HG03135 (cell line): Measurements from ENCODE around the gene TAGAP.
"Not testable (repeated sequence)": the region's sequence is repeated elsewhere in the genome, so short reads cannot be mapped to it uniquely, and the experiment has no call there.

ENCODE experiments used
- ATAC-seq: cut with Tn5 transposase; IDR thresholded peaks from one replicate; pipeline ENCODE4 v1.9.1; 2021; ENCODE audit warnings: mild to moderate bottlenecking, moderate library complexity; ENCODE audit not compliant: unreplicated experiment

Gene TAGAP

DNA sequence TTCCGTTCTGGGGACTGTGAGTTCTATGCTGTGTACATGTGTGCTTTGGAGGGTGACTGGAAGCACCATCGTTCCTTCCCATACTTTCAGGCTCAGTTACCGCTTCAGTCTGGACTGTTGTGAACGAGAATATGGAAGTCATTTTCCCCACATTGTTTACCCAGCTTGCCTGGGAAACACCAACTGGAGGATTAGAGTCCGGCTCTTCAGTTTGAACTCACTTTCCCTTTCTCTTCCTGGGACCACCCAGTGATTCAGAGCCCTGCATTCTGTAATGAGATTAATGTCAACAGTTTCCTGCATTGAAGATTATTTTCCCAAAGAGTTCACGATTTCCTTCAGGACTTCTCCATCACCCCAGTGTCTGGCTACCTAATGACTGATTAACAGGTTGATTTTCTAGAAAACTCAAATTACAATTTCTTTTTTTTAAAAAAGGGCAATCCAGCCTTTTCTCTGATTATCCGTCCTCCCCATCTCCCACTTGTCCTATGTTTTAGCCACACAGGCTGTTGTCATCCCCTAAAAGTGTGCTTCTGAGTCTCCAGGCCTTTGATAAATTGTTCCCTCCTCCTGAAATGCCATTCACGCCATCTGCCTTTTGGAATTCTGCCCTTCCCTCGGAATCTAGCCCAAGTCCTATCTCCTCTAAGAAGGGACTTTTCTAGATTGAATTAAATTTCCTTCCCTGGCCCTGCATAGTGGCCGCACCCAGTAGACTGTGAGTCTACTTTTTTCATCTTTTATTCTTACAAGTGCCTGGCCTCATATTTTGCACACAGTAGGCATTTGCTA lies 3.3 kb upstream of the TAGAP start:
- ATAC-seq, result no peak

DNA sequence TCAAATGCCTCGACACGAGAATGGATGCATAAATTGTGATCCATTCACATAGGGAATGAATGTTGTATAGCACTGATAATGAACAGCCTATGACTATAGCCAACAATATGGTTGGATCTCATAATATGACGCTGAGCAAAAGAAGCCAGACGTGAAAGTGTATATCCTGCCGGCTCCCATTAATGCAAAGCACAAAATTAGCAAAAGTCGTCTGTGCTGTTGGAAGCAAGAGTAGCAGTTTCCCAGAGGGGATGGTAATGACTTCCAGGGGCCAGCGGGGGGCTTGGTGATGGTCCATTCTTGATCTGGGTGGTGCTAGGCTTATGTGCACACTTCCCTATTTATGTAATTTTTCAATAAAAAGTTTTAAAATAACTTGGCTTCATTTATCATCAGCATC lies 1.0 kb upstream of the TAGAP start:
- no peak for ATAC-seq

DNA sequence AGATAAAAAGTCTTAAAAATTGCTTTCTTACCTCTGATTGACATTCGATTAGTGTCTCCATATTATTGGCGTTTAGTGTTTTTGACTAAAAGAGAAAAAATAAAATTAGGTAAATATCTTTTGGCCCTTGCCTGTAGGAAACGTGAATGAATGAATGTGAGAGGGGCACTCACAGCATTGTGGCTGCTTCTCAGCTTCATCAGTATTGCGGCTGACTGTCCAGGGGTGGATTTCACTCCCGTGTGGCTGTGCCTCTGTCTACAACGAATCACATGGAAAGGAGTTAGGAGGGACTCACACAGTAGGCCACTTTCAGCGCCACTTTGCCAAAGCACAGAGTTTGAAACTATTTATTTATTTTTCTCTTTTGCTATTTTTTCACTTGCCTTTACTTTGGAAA lies 844 bp downstream of the TAGAP start:
- ATAC-seq, result no peak

DNA sequence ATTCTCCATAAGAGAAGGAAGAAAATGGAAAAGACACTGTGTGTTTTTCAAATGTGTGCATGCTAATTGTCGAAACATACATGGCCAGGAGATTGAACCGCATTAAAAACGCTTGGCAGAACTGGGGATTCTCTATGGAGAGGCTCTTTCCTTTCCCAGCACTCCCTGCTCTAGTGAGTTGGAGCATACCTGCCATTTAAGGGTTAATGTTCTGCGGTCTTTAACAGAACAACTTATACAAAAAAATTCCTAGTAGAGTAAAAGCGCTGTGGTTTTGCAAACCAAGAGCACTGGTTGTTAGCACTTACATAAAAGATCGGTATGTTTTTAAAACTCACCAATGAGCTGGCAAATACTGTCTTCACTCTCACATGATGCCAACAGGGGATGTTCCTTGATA lies 1.5 kb downstream of the TAGAP start:
- no peak for ATAC-seq

DNA sequence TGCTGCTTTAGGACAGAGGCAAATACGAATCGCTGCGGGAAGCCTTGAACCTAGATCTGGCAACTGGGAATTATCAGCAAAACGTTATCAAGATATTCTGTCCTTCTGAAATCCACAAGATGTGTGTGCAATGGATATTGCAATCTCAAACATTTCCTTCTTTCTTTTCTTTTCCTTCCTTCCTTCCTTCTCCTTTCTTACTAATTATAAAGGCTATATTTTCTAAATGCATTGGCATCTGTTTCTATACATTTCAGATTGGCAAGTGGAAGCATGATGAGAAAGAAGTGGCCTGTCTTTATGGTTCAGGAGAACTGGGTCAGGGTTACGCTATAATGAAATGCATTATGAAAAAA lies 2.0 kb downstream of the TAGAP start:
- no peak for ATAC-seq

DNA sequence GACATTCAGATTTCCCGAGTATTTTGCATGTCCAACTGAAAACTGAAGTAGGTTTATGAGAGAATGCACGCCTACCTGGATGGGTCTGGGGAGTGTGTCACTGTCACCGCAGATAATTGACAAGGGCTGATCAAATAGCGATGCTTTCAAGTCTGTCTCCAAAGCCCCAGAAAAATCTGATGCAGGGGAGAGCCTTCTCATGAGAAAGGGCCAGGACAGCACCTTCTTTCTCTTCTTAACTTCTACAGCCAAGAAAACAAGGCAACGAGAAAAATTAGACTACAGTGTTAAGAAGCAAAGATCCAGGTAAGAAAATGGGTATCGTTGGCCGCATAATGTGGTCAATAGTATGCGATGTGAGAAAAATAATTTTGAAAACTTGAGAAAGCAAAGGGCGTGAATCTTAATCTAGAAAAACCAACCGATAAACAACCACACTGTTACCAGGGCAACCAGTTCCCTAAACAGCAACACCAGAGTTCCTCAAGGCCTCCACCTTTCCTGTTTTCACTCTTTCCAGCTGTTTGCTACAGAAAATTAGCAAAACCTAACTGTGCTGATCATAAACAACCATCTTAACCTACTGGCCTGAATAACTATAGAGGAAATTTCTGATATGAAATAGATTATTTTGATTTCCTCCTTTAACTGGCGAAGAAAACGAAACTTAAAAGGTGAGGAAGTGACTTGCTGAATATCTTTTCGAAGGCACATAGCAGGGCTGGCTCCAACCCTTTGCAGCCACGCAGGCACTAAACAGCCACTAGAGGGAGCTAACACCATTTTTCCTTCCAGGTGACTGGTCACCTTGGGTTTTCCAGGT lies 2.6 kb downstream of the TAGAP start:
- no peak for ATAC-seq

DNA sequence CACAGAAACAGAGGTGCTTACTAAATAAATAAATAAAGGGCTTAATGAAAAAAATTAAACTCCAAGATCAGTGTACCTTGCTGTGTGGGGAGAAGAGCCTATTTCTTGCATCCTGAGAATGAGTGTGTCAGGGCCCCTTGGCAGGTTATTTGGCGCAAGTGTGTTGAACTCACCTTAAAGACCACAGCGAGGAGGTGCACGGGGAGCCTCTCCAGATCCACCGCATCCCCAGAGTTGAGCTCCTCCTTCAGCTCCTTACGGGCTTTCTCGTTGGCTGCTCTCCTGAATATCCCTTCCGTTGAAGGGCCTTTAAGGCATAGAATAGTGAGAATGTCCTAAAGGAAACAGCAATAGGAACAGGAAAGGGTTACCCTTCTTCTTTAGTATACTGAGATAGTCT lies 3.6 kb downstream of the TAGAP start:
- ATAC-seq, result no peak

DNA sequence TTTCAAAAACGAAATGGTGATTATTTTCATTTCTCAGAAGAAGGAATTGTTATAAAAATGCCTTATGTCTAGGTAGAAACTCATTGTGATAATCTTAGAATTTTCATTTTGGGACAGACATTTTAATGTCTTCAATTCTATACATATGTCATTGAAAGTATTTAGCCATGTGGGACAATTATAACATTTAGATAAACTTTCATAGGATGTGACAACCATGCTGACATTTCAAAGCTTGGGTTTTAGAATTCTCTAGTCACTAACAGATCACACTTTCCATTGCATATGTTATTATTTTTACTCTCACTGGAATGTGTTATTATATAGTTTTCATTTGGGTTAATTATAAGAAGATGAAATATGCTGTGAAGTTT lies 4.9 kb downstream of the TAGAP start:
- no peak for ATAC-seq

DNA sequence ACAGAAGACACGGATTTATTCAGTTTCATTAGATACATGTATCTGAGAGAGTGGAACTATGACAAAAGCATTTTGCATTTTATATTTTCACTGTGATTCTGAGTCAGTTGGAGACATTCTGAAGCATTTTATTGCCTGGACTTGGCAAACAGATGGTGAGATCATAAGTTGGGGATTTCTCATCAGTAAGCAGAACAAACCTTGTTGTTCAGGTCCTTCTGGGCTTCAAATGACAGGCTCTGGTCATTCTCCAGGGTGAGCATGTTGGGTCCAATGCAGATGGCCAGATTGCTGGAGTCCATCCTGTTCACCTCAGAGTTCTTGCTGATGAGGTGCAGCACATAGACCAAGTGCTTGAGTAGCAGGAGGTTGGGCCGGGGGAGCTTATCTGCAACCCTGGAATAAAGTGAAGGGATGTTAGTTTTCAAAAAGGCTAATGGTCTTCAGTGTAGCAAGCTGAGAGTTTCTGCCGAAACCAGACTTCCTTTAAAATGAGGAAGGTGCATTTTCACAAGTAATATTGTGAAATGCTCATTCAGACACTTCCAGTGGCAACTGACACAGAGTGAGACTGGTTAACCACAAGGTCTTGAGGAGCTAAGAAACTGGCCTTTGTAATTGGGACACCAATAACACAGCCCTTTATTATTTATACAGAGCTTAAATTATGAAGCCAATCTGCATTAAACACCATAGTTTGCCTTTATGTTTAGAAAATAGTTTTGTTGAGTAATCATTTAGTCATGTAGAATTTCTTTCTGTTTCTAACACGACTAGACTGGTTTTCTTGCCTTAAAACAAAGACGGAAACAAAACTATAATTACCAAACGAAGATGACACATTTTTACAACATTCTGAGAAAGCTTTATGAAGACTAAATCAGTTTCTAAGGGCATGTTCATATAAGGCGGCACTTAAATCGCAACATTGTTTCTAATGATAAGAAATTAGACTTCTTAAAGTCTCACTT lies 5.6 kb downstream of the TAGAP start:
- peak; percentile 78 for ATAC-seq

DNA sequence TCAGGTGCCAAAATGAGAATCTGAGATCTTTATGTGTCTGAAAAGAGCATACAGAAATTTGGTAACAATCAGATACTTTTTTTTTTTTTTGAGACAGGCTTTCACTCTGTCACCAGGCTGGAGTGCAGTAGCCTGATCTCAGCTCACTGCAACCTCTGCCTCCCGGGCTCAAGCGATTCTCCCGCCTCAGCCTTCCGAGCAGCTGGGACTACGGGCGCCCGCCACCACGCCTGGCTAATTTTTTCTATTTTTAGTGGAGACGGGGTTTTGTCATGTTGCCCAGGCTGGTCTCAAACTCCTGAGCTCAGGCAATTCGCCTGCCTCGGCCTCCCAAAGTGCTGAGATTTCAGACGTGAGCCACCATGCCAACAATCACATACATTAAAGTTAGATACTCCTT lies 6.5 kb downstream of the TAGAP start:
- ATAC-seq, result not testable (repeated sequence)

DNA sequence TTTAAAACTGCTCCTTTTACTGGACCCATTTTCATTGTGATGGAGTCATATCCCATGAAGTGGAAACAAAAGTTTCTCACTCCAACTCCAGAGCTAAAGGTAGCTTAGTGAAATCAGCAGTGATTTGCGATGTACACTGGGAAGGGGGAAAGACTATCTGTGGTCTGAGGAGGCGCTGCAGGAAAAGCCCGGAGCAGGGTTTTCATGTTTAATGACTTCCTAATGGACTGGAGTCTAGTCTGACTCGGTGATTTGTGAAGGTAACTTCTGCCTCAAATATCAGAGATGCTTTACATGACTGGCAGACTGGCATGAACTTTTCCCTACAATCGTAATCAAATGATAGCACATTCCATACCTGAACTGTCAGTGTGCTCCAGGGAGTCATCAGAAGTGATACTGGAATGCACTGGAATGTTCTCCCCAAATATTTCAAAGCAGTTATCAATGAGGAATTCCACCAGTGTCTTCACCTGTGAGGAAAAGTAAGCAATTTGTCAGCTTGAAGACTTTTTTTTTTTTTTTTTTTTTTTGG lies 7.0 kb downstream of the TAGAP start:
- no peak for ATAC-seq

DNA sequence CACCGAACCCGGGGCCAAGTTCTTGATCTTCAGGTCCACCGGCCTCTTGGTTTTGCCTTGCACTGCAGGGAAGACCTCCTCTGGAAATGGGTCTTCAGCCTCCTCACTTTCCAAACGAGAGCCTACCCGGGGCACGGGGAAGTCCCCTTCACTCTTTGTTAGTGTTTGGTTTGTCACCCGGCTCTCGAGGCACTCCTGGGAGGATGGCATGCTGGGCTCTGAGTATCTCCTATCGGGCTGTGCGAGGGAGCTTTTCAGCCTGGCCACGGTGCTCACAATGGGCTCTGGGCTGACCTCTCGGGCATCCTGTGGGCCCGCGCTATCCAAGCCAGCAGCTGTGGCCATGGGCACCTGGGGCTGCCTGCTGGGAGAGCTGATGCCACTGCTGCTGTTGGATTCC lies 8.1 kb downstream of the TAGAP start:
- no peak for ATAC-seq

DNA sequence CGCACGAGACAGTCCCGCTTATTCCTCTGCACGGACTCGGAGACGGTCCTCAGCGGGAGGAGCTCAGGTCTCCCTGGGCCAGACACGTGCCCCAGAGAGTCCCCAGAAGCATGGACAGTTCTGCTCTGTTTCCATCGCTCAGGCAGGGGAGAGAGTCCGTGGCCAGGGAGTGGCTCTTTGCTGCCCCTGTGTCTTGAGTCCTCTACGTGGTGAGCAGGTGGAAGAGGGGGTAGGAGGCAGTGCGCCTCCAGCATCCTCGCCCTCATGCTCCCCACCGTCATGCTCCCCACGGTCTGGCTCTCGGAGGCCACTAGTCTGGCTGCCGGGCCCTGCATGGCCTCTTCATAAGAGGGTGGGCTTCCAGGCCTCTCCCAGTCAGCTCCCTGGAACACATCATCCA lies 8.9 kb downstream of the TAGAP start:
- ATAC-seq, result no peak

DNA sequence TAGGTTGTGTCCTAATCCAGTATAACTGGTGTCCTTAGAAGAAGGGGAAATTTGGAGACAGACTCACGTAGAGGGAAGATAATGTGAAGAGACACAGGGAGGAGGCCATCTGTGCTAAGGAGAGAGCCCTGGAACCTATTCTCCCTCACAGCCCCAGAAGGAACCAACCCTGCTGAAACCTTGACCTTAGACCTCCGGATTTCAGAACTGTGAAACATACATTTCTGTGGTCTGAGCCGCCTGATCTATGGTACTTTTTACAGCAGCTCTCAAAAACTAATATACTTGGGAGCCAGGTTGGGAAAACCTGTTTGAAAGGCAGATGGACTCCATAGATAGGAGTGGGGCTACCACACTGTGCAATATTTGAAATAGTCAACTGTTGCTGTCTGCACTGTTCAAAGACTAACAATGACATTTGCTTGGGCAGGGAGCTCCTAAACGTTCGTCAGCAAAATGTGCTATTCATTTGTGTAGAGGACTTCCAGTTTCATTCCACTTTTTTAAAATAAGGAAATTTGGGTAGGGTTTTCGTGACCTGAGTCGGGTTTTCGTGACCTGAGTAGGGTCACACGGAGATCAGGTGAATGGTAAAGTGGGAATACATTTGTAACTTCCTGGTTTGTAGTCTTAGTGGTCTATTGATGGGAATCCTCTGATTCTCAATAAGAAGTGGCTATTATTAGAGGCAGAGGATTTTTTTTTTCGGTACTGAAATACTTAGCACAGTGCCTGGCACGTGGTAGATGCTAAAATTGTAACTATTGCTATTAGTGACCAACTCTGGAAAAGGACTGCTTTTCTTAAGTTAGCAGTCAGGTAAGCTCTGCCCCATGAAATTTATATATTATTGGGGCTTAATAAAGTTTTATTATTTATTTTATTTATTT lies 11.4 kb downstream of the TAGAP start:
- ATAC-seq, result no peak

DNA sequence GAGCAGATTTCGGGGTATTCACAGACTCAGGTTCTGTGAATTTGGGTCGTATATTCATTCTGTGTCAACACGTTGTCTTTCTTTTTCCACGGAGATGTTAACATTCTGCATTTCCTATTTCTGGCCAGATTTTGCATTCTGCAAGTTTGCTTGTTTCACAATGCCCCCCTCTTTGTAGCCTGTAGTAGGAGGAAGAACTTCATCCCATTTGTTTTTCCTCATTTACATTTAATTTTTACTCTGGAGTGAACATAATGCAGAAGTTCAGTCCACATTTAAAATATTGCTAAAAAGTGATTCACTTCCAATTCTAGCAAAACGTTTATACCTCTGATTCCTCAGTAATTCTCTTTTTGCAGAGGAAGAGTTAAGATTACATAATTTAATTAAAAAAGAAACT lies 12.9 kb downstream of the TAGAP start:
- no peak for ATAC-seq

DNA sequence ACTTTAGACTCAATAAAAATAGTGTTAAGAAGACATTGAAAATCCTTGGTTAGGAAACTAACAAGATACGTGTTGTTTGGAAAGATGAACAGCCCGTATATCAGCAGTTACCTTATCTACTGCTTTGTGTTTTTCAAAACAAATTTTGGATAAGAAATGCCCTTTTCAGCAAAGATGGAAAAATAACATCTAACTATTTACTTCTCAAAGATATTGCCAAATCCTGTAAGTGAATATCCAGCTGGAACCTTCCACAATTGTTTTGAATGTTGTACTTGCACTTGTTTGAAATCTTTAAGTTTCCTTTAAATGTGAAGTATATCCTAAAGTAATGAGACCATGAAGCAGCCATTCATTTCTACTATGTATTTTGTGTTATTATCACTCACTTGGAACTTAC lies 14.6 kb downstream of the TAGAP start:
- no peak for ATAC-seq

DNA sequence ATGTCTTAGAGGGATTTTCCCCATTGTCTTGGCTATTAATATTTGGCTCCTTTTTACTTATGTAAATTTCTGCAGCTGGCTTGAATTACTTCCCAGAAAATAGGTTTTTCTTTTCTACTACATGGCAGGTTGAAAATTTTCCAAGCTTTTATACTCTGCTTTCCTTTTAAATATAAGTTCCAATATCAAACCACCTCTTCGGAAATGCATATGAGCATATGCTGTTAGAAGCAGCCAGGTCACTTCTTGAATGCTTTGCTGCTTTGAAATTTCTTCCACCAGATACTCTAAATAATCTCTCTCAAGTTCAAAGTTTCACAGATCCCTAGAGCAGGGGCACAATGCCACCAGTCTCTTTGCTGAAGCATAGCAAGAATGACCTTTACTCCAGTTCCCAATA lies 19.6 kb downstream of the TAGAP start:
- not testable (repeated sequence) for ATAC-seq

DNA sequence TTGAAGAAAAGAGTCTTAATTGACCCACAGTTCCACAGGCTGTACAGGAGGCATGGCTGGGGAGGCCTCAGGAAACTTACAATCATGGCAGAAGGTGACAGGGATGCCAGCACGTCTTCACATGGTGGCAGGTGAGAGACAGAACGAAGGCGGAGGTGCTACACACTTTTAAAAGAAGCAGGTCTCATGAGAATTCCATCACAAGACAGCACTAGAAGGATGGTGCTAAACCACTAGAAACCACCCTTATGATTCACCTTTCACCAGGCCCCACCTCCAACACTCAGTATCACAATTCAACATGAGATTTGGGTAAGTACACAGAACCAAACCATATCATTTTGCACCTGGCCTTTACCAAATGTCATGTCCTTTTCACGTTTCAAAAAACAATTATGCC lies 20.9 kb downstream of the TAGAP start:
- ATAC-seq, result no peak

DNA sequence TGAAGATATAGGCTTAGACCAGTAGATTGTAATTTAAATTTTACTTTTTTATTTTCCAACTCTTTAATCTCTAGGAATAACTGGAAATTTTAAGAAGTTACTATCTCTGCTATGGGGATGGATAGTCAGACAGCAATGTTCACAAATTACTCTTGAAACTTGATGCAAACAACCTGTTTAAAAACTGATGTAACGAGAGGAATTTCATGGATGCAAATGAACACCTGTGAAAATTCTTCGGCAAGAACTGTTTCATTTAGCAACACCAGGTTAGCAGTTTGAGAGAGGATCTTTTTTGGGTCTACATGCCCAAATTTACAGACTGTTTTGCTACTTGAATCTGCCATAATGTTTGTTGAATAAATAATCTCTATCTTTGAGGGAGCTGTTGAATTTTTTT lies 24.8 kb downstream of the TAGAP start:
- no peak for ATAC-seq
